SH-SY5Y (cell line): ENCODE results near the gene MTTP.

Source experiments
- GATA2 ChIP-seq: IDR thresholded peaks from 2 replicates; pipeline ENCODE4 v1.6.1; 2011; ENCODE audit warnings: mild to moderate bottlenecking, low read depth, low read length
- GATA3 ChIP-seq: IDR thresholded peaks from 2 replicates; pipeline ENCODE4 v1.6.1; 2011; ENCODE audit warnings: low read depth, mild to moderate bottlenecking, low read length, moderate library complexity

- TF ChIP-seq GATA2 = no peak
- TF ChIP-seq GATA3 = no peak
These were observed 49.6 kb downstream of the MTTP start for GRCh38 chr4:99624141-99624719.
